Keratinocyte (primary cell): ENCODE measurements around the gene TMEM94. TPM values are rescaled to one million over a fixed set of nuclear protein-coding genes. Genes with fewer than 3 reads are reported as not detected.

ENCODE experiments used
- DNase-seq: peaks from one replicate; pipeline ENCODE4 v3.0.0-alpha.2; 2011; ENCODE audit warnings: low read depth, missing footprints, low spot score
- FAIRE-seq: peaks from 2 replicates; lab custom pipeline; 2011; peaks lifted over from hg19 to GRCh38; lab: Jason Lieb, UNC
- H2AFZ ChIP-seq: 2 replicates; pipeline ENCODE4 v1.6.0; 2012; ENCODE audit warnings: low read length, control low read depth, inconsistent platforms; ENCODE audit not compliant: control insufficient read depth
- H3K27ac ChIP-seq: 2 replicates; pipeline ENCODE4 v1.5.1; 2011; ENCODE audit warnings: low read length; ENCODE audit not compliant: control insufficient read depth, insufficient read depth
- H3K27me3 ChIP-seq: 3 replicates; pipeline ENCODE4 v1.6.0; 2011; ENCODE audit warnings: low read length; ENCODE audit not compliant: control insufficient read depth, insufficient read depth; ENCODE audit errors: extremely low read depth
- H3K36me3 ChIP-seq, 2 experiments: 2 replicates in 1 of 2; 3 replicates in 1 of 2; pipeline ENCODE4 v1.5.1; 2011; ENCODE audit warnings: low read length in 2 of 2, mild to moderate bottlenecking in 1 of 2; ENCODE audit not compliant: control insufficient read depth in 2 of 2, insufficient read depth in 2 of 2; ENCODE audit errors: extremely low read depth in 1 of 2
- H3K4me1 ChIP-seq: 3 replicates; pipeline ENCODE4 v1.5.1; 2011; ENCODE audit warnings: low read length; ENCODE audit not compliant: control insufficient read depth, insufficient read depth; ENCODE audit errors: extremely low read depth
- H3K4me2 ChIP-seq: 3 replicates; pipeline ENCODE4 v1.6.0; 2011; ENCODE audit warnings: low read depth, low read length; ENCODE audit not compliant: control insufficient read depth, insufficient read depth; ENCODE audit errors: extremely low read depth
- H3K4me3 ChIP-seq, 3 experiments: fragments of 200-600 bp in 1 of 3; sonication (generic) in 1 of 3; 2 replicates in 2 of 3; 3 replicates in 1 of 3; pipeline ENCODE4 v1.5.1; 2011 to 2016; ENCODE audit warnings: low read length in 3 of 3, mild to moderate bottlenecking in 3 of 3, control low read depth in 2 of 3, inconsistent platforms in 1 of 3, low read depth in 1 of 3, mixed read lengths in 1 of 3, mixed run types in 1 of 3, moderate library complexity in 1 of 3; ENCODE audit not compliant: control insufficient read depth in 2 of 3, insufficient read depth in 2 of 3; ENCODE audit errors: extremely low read depth in 1 of 3
- H3K79me2 ChIP-seq: 2 replicates; pipeline ENCODE4 v1.6.0; 2012; ENCODE audit warnings: low read length; ENCODE audit not compliant: control insufficient read depth, insufficient read depth
- H3K9ac ChIP-seq: 3 replicates; pipeline ENCODE4 v1.6.0; 2011; ENCODE audit warnings: low read length; ENCODE audit not compliant: control insufficient read depth, insufficient read depth; ENCODE audit errors: extremely low read depth
- H3K9me1 ChIP-seq: 3 replicates; pipeline ENCODE4 v1.6.0; 2011; ENCODE audit warnings: low read length; ENCODE audit not compliant: control insufficient read depth, insufficient read depth; ENCODE audit errors: extremely low read depth
- H3K9me3 ChIP-seq: 2 replicates; pipeline ENCODE4 v1.5.1; 2012; ENCODE audit warnings: low read depth, low read length; ENCODE audit not compliant: control insufficient read depth
- H4K20me1 ChIP-seq: 3 replicates; pipeline ENCODE4 v1.6.0; 2011; ENCODE audit warnings: low read length; ENCODE audit not compliant: control insufficient read depth, insufficient read depth; ENCODE audit errors: extremely low read depth
- CTCF ChIP-seq, 3 experiments: IDR thresholded peaks in 1 of 3; conservative IDR thresholded peaks in 1 of 3; optimal IDR thresholded peaks in 1 of 3; 2 replicates in 2 of 3; 3 replicates in 1 of 3; pipeline versions ENCODE3 to v1.5.1; 2011; ENCODE audit warnings: low read length in 3 of 3, mild to moderate bottlenecking in 3 of 3, moderate library complexity in 2 of 3, control low read depth in 1 of 3, inconsistent platforms in 1 of 3; ENCODE audit not compliant: insufficient read depth in 2 of 3; ENCODE audit errors: extremely low read depth in 1 of 3
- EZH2 ChIP-seq: IDR thresholded peaks from one replicate; pipeline ENCODE4 v1.6.1; 2012; ENCODE audit warnings: inconsistent platforms, mild to moderate bottlenecking, low read length, moderate library complexity
- dilution Hi-C: fragments of 300-500 bp; cut with MboI; formaldehyde crosslinking; loops from one replicate; pipeline ENCODE4 v1.7.0; 2020; ENCODE audit warnings: low sequenced_read_pairs; ENCODE audit not compliant: extremely low pct_ligation_motif_present
- polyA plus RNA-seq, 5 experiments: library from polyadenylated mRNA; depleted of rRNA in 3 of 5; stranded (reverse) in 3 of 5; stranded (forward) in 1 of 5; unstranded in 1 of 5; fragments of >200 nt; gene quantifications; 1 replicate in 1 of 5; 2 replicates in 3 of 5; 3 replicates in 1 of 5; pipeline versions ENCODE4 v1.2.1 to v1.2.3, GENCODE V29; 2011 to 2012; ENCODE audit warnings: missing spikeins in 2 of 5, low read depth in 1 of 5, low replicate concordance in 1 of 5

The TMEM94 gene
- polyA plus RNA-seq, 1 donor (not counting 4 experiments of a cell fraction or from before 2014, with no cell fraction given): 13.6 TPM

GRCh38 chr17:75487351-75488070 lies 31.1 kb downstream of the TMEM94 start:
- Histone ChIP-seq H3K27ac (no peak overlapping the region), H3K79me2 (no peaks in the 10 kb centered on the region), H3K4me1 (no peaks in the 10 kb centered on the region), H3K9me1 (no peaks in the 10 kb centered on the region), H3K9ac (no peak overlapping the region), H3K36me3 (peaks cover 0 to 4% of the 10 kb centered on the region in 2 experiments), H3K4me2 (no peak overlapping the region), H4K20me1 (peaks cover 4% of the 10 kb centered on the region), H3K27me3 (no peaks in the 10 kb centered on the region), H2AFZ (no peak overlapping the region), H3K9me3 (no peaks in the 10 kb centered on the region), H3K4me3 (no peak overlapping the region)
- FAIRE-seq (no peak), DNase-seq (no peak)
- dilution Hi-C loops: no loop called here
- TF ChIP-seq CTCF (optimal IDR thresholded peaks at IDR 0.05 in 1 of 3, IDR thresholded peaks at IDR 0.05 in 1 of 3, conservative IDR thresholded peaks at IDR 0.05 in 1 of 3; ENCODE audit: extremely low read depth in 1 of 3, insufficient read depth in 2 of 3, low read length in 3 of 3): no peak

GRCh38 chr17:75488693-75489510 lies 32.5 kb downstream of the TMEM94 start:
- TF ChIP-seq EZH2: no peak
- TF ChIP-seq CTCF (optimal IDR thresholded peaks at IDR 0.05 in 1 of 3, IDR thresholded peaks at IDR 0.05 in 1 of 3, conservative IDR thresholded peaks at IDR 0.05 in 1 of 3; ENCODE audit: extremely low read depth in 1 of 3, insufficient read depth in 2 of 3, low read length in 3 of 3): no peak
- H4K20me1 ChIP-seq: no peaks in the 10 kb centered on the region
- dilution Hi-C loops: no loop called here
- no peak overlapping the region for H3K27ac ChIP-seq
- H3K4me3 ChIP-seq: no peak overlapping the region
- H3K4me1 ChIP-seq: no peaks in the 10 kb centered on the region
- no peaks in the 10 kb centered on the region for H3K9me3 ChIP-seq
- H3K4me2 ChIP-seq: no peak overlapping the region
- H3K79me2 ChIP-seq: no peaks in the 10 kb centered on the region
- peaks cover 4 to 6% of the 10 kb centered on the region in 2 experiments for H3K36me3 ChIP-seq
- no peaks in the 10 kb centered on the region for H3K9me1 ChIP-seq
- no peaks in the 10 kb centered on the region for H3K27me3 ChIP-seq
- no peak overlapping the region for H3K9ac ChIP-seq
- DNase-seq: no peak
- FAIRE-seq: no peak
- H2AFZ ChIP-seq: no peak overlapping the region
